Ishikawa (cell line): ENCODE data around the gene MYH7.

Source experiments
- CEBPB ChIP-seq: IDR thresholded peaks from 2 replicates; pipeline ENCODE4 v1.6.1; 2012
- EGR1 ChIP-seq: IDR thresholded peaks from 2 replicates; pipeline ENCODE4 v1.6.1; 2012
- EP300 ChIP-seq: IDR thresholded peaks from 2 replicates; pipeline ENCODE4 v1.6.1; 2012; ENCODE audit warnings: borderline replicate concordance
- FOXM1 ChIP-seq: IDR thresholded peaks from 2 replicates; pipeline ENCODE4 v1.6.1; 2012; ENCODE audit warnings: low read depth, borderline replicate concordance
- MAX ChIP-seq: IDR thresholded peaks from 2 replicates; pipeline ENCODE4 v1.6.1; 2012
- NFIC ChIP-seq: IDR thresholded peaks from 2 replicates; pipeline ENCODE4 v1.6.1; 2012
- RAD21 ChIP-seq: IDR thresholded peaks from 2 replicates; pipeline ENCODE4 v1.6.1; 2012; ENCODE audit warnings: low read depth
- REST ChIP-seq: IDR thresholded peaks from 2 replicates; pipeline ENCODE4 v1.6.1; 2012; ENCODE audit warnings: low read depth, mild to moderate bottlenecking
- TAF1 ChIP-seq: IDR thresholded peaks from 2 replicates; pipeline ENCODE4 v1.6.1; 2012; ENCODE audit warnings: low read depth, mild to moderate bottlenecking
- TCF12 ChIP-seq: IDR thresholded peaks from 2 replicates; pipeline ENCODE4 v1.6.1; 2012; ENCODE audit warnings: low read depth
- YY1 ChIP-seq: IDR thresholded peaks from 2 replicates; pipeline ENCODE4 v1.6.1; 2012; ENCODE audit warnings: low read depth
- ZBTB7A ChIP-seq: IDR thresholded peaks from 2 replicates; pipeline ENCODE4 v1.6.1; 2012; ENCODE audit warnings: low read depth

MYH7 gene

DNA sequence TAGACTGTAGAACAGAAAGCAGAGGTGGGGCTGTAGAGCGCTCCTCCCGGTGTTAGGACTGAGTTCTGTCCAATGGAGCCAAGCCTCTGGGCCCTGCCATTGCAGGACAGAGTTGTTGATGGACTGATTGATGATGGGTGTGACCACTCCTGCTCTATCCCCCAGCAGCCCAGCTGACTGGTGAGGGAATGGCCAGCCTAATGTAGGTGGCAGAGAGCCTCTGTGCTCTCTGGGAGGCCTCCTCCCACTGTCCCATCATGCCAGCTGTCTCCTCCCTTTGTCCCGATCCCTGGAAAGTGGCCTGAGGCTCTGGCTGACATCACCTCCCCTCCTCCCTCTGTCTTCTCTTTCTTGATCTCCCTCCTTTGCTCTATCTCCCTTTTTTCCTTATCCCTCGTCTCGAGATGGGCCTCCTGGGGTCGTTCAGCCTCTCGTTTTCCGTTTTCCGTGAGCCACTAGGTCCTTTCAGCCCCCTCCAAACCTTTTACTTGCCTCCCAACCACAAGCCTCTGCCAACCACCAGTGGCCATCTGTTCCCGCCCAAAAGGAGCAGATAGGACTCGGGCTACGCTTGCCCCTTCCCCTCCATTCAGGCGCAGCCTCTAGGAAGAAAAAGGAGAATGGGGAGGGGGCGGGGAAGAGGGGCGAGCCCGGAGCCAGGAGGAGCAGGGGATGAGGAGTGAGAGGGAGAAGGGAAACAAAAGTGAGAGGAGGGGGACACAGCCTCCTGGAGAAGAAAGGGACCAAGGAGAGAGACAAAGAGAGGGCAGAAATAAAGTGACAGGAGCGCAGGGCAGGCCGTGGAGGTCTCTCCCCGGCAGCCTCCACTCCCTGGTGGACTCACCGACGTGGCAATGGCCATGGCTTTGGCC lies 71.1 kb downstream of the MYH7 start:
- no peak for TF ChIP-seq ZBTB7A
- TF ChIP-seq FOXM1, result no peak
- no peak for TF ChIP-seq REST
- TF ChIP-seq CEBPB, result no peak
- TF ChIP-seq EGR1, result no peak
- TF ChIP-seq EP300, result no peak
- no peak for TF ChIP-seq NFIC
- TF ChIP-seq TAF1, result no peak
- no peak for TF ChIP-seq MAX
- TF ChIP-seq YY1, result no peak
- TF ChIP-seq TCF12, result no peak
- TF ChIP-seq RAD21, result no peak
